K562 (cell line): ENCODE data around the gene IDI1. TPM values are rescaled to one million over a fixed set of nuclear protein-coding genes. Genes with fewer than 3 reads are reported as not detected.

Source experiments
- ATAC-seq: fragments of 200-7000 bp; cut with Tn5 transposase; 3 replicates; pipeline ENCODE4 v1.9.1; 2020; ENCODE audit warnings: moderate library complexity
- BruUV-seq: library from RNA; stranded (reverse); fragments of 400-500 nt; replicated peaks from 2 replicates; lab custom pipeline; 2021; lab: Mats Ljungman, UMichigan
- CTCF ChIA-PET: fragments of 300-600 bp; formaldehyde crosslinking; extraction: SDS; loops from one replicate; lab custom pipeline; 2021; ENCODE audit warnings: low intra/inter-chr PET ratio; lab: Yijun Ruan, JAX
- POLR2A ChIA-PET: fragments of 300-600, 350-650 bp; sonication (Branson Sonifier 250); formaldehyde crosslinking; extraction: SDS; loops from one replicate; lab custom pipeline; 2021; ENCODE audit warnings: antibody characterized with exemption, inconsistent platforms; lab: Yijun Ruan, JAX
- DNase-seq, 4 experiments: peaks; one replicate each; pipeline versions ENCODE4 v3.0.0 to v3.0.0-alpha.2; 2011 to 2018; ENCODE audit warnings: low spot score in 3 of 4, mixed read lengths in 3 of 4; ENCODE audit errors: extremely low read depth in 1 of 4
- FAIRE-seq: peaks from 2 replicates; lab custom pipeline; 2011; peaks lifted over from hg19 to GRCh38; lab: Jason Lieb, UNC
- H2AFZ ChIP-seq: 2 replicates; pipeline ENCODE4 v1.6.0; 2011; ENCODE audit warnings: low read depth, low read length, control low read depth, inconsistent platforms
- H3K27ac ChIP-seq: fragments of 200-600 bp; 3 replicates; pipeline ENCODE4 v1.8.0; 2011; ENCODE audit warnings: low read depth, mild to moderate bottlenecking, control low read depth, inconsistent platforms, low read length, moderate library complexity, mixed read lengths; ENCODE audit errors: extremely low read depth
- H3K27me3 ChIP-seq, 2 experiments: fragments of 300-600 bp in 1 of 2; 2 replicates in 1 of 2; 3 replicates in 1 of 2; pipeline versions ENCODE4 v1.6.0 to v1.8.0; 2011; ENCODE audit warnings: inconsistent platforms in 2 of 2, low read length in 2 of 2, mild to moderate bottlenecking in 1 of 2, mixed read lengths in 1 of 2, moderate library complexity in 1 of 2; ENCODE audit not compliant: control insufficient read depth in 2 of 2, insufficient read depth in 2 of 2
- H3K36me3 ChIP-seq: fragments of 300-600 bp; 3 replicates; pipeline ENCODE4 v1.8.0; 2011; ENCODE audit warnings: mild to moderate bottlenecking, low read length, inconsistent platforms; ENCODE audit not compliant: control insufficient read depth, insufficient read depth
- H3K4me1 ChIP-seq, 2 experiments: fragments of 200-600 bp in 1 of 2; replicated peaks in 1 of 2; 2 replicates in 1 of 2; 3 replicates in 1 of 2; pipeline versions ENCODE4 v1.5.1 to v1.8.0; 2011; ENCODE audit warnings: inconsistent platforms in 2 of 2, low read length in 2 of 2, mild to moderate bottlenecking in 1 of 2, mixed read lengths in 1 of 2, moderate library complexity in 1 of 2; ENCODE audit not compliant: control insufficient read depth in 2 of 2, insufficient read depth in 2 of 2
- H3K4me2 ChIP-seq: 2 replicates; pipeline ENCODE4 v1.6.1; 2011; ENCODE audit warnings: low read length, control low read depth, inconsistent platforms, mixed read lengths; ENCODE audit not compliant: insufficient read depth
- H3K4me3 ChIP-seq: fragments of 200-600 bp; sonication (generic), shearing (Covaris generic); 2 replicates; pipeline ENCODE4 v1.5.1; 2016; ENCODE audit warnings: control low read depth, inconsistent platforms
- H3K79me2 ChIP-seq: fragments of 200-600 bp; 3 replicates; pipeline ENCODE4 v1.8.0; 2011; ENCODE audit warnings: low read length, inconsistent platforms; ENCODE audit not compliant: control insufficient read depth, insufficient read depth
- H3K9ac ChIP-seq, 2 experiments: 2 replicates each; pipeline versions ENCODE4 v1.6.0 to v1.6.1; 2011; ENCODE audit warnings: low read depth in 2 of 2, low read length in 2 of 2, control low read depth in 1 of 2, inconsistent platforms in 1 of 2, mild to moderate bottlenecking in 1 of 2, mixed read lengths in 1 of 2; ENCODE audit not compliant: insufficient read depth in 1 of 2
- H3K9me1 ChIP-seq: one replicate; pipeline ENCODE4 v1.6.0; 2011; ENCODE audit warnings: inconsistent platforms, mild to moderate bottlenecking, low read length, moderate library complexity; ENCODE audit not compliant: control insufficient read depth, insufficient read depth
- H3K9me3 ChIP-seq: replicated peaks from 2 replicates; pipeline ENCODE4 v1.5.1; 2011; ENCODE audit warnings: low read depth, low read length, inconsistent platforms; ENCODE audit not compliant: control insufficient read depth, insufficient read depth
- H4K20me1 ChIP-seq: replicated peaks from 2 replicates; pipeline ENCODE4 v1.6.1; 2011; ENCODE audit warnings: low read length, inconsistent platforms, mixed read lengths; ENCODE audit not compliant: control insufficient read depth, insufficient read depth
- ARID1B ChIP-seq: fragments of 450-650 bp; IDR thresholded peaks from 2 replicates; pipeline ENCODE4 v1.6.1; 2016; ENCODE audit warnings: antibody characterized with exemption, mild to moderate bottlenecking, inconsistent platforms
- ATF2 ChIP-seq: sonication (generic); formaldehyde crosslinking; IDR thresholded peaks from 2 replicates; pipeline ENCODE4 v1.8.1; 2022; ENCODE audit warnings: missing genetic modification reagents
- ATF7 ChIP-seq: fragments of 450-650 bp; IDR thresholded peaks from 2 replicates; pipeline ENCODE4 v1.7.1; 2014; ENCODE audit warnings: mild to moderate bottlenecking, moderate library complexity
- CBFA2T2 ChIP-seq: fragments of 450-650 bp; conservative IDR thresholded peaks from 2 replicates; pipeline ENCODE4 v1.6.1; 2017; ENCODE audit warnings: mild to moderate bottlenecking
- CBFA2T3 ChIP-seq: fragments of 450-650 bp; IDR thresholded peaks from 2 replicates; pipeline ENCODE4 v1.6.1; 2017
- CREB1 ChIP-seq, 2 experiments: sonication (generic) in 1 of 2; formaldehyde crosslinking in 1 of 2; IDR thresholded peaks; 2 replicates each; pipeline versions ENCODE4 v1.6.1 to v1.8.0; 2012 to 2022; ENCODE audit warnings: inconsistent platforms in 1 of 2, mild to moderate bottlenecking in 1 of 2, missing genetic modification reagents in 1 of 2, moderate library complexity in 1 of 2
- CREM ChIP-seq: IDR thresholded peaks from 2 replicates; pipeline ENCODE4 v1.6.1; 2014; ENCODE audit warnings: antibody characterized with exemption, low read depth
- CXXC5 ChIP-seq: fragments of 250-450 bp; sonication (Bioruptor Pico); IDR thresholded peaks from 2 replicates; pipeline ENCODE4 v1.8.0; 2022; ENCODE audit warnings: inconsistent platforms, mild to moderate bottlenecking, moderate library complexity
- HNRNPH1 ChIP-seq: fragments of 200-400 bp; formaldehyde crosslinking; optimal IDR thresholded peaks from 2 replicates; pipeline ENCODE3; 2017; ENCODE audit warnings: low read depth, mild to moderate bottlenecking, low read length, moderate library complexity
- JUN ChIP-seq, 2 experiments: sonication (generic) in 1 of 2; formaldehyde crosslinking in 1 of 2; IDR thresholded peaks; 2 replicates each; pipeline versions ENCODE4 v1.6.1 to v1.8.0; 2012 to 2022; ENCODE audit warnings: borderline replicate concordance in 2 of 2, mild to moderate bottlenecking in 2 of 2, improper control_type of control experiment in 1 of 2, low read depth in 1 of 2, low read length in 1 of 2, missing genetic modification reagents in 1 of 2
- KLF16 ChIP-seq: IDR thresholded peaks from 2 replicates; pipeline ENCODE4 v1.6.1; 2016; ENCODE audit warnings: antibody characterized with exemption
- PTBP1 ChIP-seq: fragments of 200-400 bp; formaldehyde crosslinking; IDR thresholded peaks from 2 replicates; pipeline ENCODE4 v1.6.1; 2017; ENCODE audit warnings: low read depth, low read length
- ZBTB33 ChIP-seq: sonication (generic); formaldehyde crosslinking; IDR thresholded peaks from 2 replicates; pipeline ENCODE4 v1.8.1; 2023; ENCODE audit warnings: mild to moderate bottlenecking, missing genetic modification reagents
- WGBS: fragments of 100-300 bp; shearing (Covaris generic); methylation state at CpG from one replicate; pipeline ENCODE4 v1.1.6; 2016; ENCODE audit warnings: low coverage, mixed read lengths; ENCODE audit not compliant: insufficient coverage; ENCODE audit errors: missing lambda C conversion rate; 5-methylcytosine and 5-hydroxymethylcytosine counted together
- in situ Hi-C: fragments of 300-500 bp; cut with MboI; formaldehyde crosslinking; loops from 4 replicates; pipeline ENCODE4 v1.15.0; 2018; ENCODE audit warnings: inconsistent platforms, mixed read lengths
- intact Hi-C: fragments of 100-400 bp; cut with micrococcal nuclease; formaldehyde crosslinking; loops from 2 replicates; pipeline ENCODE4 v1.14.2; 2022
- polyA plus RNA-seq, 8 experiments: library from polyadenylated mRNA; depleted of rRNA in 4 of 8; stranded (reverse) in 5 of 8; unstranded in 3 of 8; fragments of >200 nt; fragmentation: Nextera tagmentation in 2 of 8; fragmentation: Illumina TruSeq in 1 of 8; extraction: Ambion mirVana in 2 of 8; extraction: Trizol in 1 of 8; gene quantifications; 2 replicates each; pipeline versions ENCODE4 v1.2.1 to v1.2.3, GENCODE V29; 2011 to 2014; ENCODE audit warnings: inconsistent platforms in 1 of 8, missing spikeins in 1 of 8
- total RNA-seq, 7 experiments: library from RNA; depleted of rRNA in 6 of 7; stranded (reverse); fragments of >200 nt in 6 of 7; fragmentation: Illumina TruSeq in 2 of 7; extraction: Trizol in 2 of 7; gene quantifications; 2 replicates each; pipeline versions ENCODE4 v1.2.1 to v1.2.3, GENCODE V29; 2011 to 2021; ENCODE audit warnings: low replicate concordance in 1 of 7
- TF ChIP-seq, protein P1 (sequence below), 2 experiments: fragments of 450-650 bp in 1 of 2; sonication (generic) in 1 of 2; formaldehyde crosslinking in 1 of 2; IDR thresholded peaks in 1 of 2; conservative IDR thresholded peaks in 1 of 2; 2 replicates each; pipeline versions ENCODE4 v1.6.1 to v1.8.1; 2016 to 2023; ENCODE audit warnings: mild to moderate bottlenecking in 2 of 2, moderate library complexity in 2 of 2, inconsistent platforms in 1 of 2, missing genetic modification reagents in 1 of 2
- TF ChIP-seq, protein P2 (sequence below): sonication (generic); formaldehyde crosslinking; IDR thresholded peaks from 2 replicates; pipeline ENCODE4 v1.9.0; 2022; ENCODE audit warnings: mild to moderate bottlenecking, missing genetic modification reagents

The IDI1 gene
- total and polyA plus RNA-seq, 9 of the 15 experiments (the other 6 are each of a cell fraction or from before 2014, with no cell fraction given), result 70.0 to 265 (median 119) TPM

- TF ChIP-seq ATF2 (CRISPR knock-in tag), result no peak
These were observed 11.8 kb downstream of the IDI1 start (continued) for GRCh38 chr10:1037098-1037497.

GRCh38 chr10:1036341-1036791 lies 12.6 kb downstream of the IDI1 start:
- WGBS, result 50% methylated on average over 8 of the region's 14 CpGs
- Histone ChIP-seq H3K9me3 (no peaks in the 10 kb centered on the region), H3K4me3 (no peak overlapping the region), H3K27me3 (no peaks in the 10 kb centered on the region), H3K9ac (peak overlapping the region in 1 of 2 experiments; percentile 65; a peak in 1 of 4 replicates), H3K9me1 (no peaks in the 10 kb centered on the region), H4K20me1 (no peaks in the 10 kb centered on the region; the same call in 1 of the 2 replicates), H2AFZ (no peak overlapping the region), H3K4me2 (no peak overlapping the region), H3K27ac (no peak overlapping the region), H3K4me1 (peaks cover 2 to 3% of the 10 kb centered on the region in 2 experiments; a peak in 2 of 5 replicates), H3K79me2 (no peaks in the 10 kb centered on the region), H3K36me3 (peaks cover 31% of the 10 kb centered on the region)
- DNase-seq (peak in 1 of 4 experiments; percentile 28), FAIRE-seq (no peak), ATAC-seq (peak; percentile 52)
- intact Hi-C loops, result no loop called here
- POLR2A ChIA-PET, result interaction anchor here (0.6 to 3.4 kb wide), 9 partner anchors 9 to 210 kb away, joined by 3 to 25 read pairs (median 8); partner anchors contain the start of genes IDI1 and IDI2
- no TSS peak for BruUV-seq
- CTCF ChIA-PET, result no interaction called here
- in situ Hi-C loops, result no loop called here
- TF ChIP-seq, protein P1, sequence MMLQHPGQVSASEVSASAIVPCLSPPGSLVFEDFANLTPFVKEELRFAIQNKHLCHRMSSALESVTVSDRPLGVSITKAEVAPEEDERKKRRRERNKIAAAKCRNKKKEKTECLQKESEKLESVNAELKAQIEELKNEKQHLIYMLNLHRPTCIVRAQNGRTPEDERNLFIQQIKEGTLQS (IDR thresholded peaks at IDR 0.05), result peak; percentile 83
- TF ChIP-seq, protein P1 (CRISPR knock-in tag; conservative IDR thresholded peaks at IDR 0.05), result no peak
- TF ChIP-seq JUN (IDR thresholded peaks at IDR 0.05; ENCODE audit: borderline replicate concordance, low read depth, low read length) (0 out of 2 replicates have a peak, but pooled peaks have one; percentile 36), JUN (CRISPR knock-in tag; IDR thresholded peaks at IDR 0.05; ENCODE audit: borderline replicate concordance) (no peak), ATF7 (0 out of 2 replicates have a peak, but pooled peaks have one; percentile 30), ARID1B (0 out of 2 replicates have a peak, but pooled peaks have one; percentile 16), PTBP1 (no peak), KLF16 (no peak), CREM (peak; percentile 22; the same call in 1 of the 2 replicates), HNRNPH1 (no peak), CBFA2T2 (peak; percentile 18; the same call in 1 of the 2 replicates), ZBTB33 (CRISPR knock-in tag) (no peak), CREB1 (IDR thresholded peaks at IDR 0.05) (no peak), CREB1 (CRISPR knock-in tag; IDR thresholded peaks at IDR 0.05) (0 out of 2 replicates have a peak, but pooled peaks have one; percentile 12), CBFA2T3 (peak; percentile 23; the same call in 1 of the 2 replicates), CXXC5 (CRISPR knock-in tag) (no peak)
- TF ChIP-seq, protein P2, sequence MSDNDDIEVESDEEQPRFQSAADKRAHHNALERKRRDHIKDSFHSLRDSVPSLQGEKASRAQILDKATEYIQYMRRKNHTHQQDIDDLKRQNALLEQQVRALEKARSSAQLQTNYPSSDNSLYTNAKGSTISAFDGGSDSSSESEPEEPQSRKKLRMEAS (CRISPR knock-in tag), result peak; percentile 59
